Stimulated activated CD4-positive, alpha-beta T cell treated with anti-CD3 and anti-CD28 coated beads, Interleukin-12 subunit alpha, Interleukin-12 subunit beta, amount 100 ng/mL, for 4 hours (primary cell): Measurements from ENCODE around the gene NTSR1.
A peak's percentile ranks its signal among the peaks of the same experiment; 100 is the strongest.

Experiments used
- DNase-seq: peaks from one replicate; pipeline ENCODE4 v3.0.0-alpha.2; 2020

Gene NTSR1

GRCh38 chr20:62805711-62806382, 97.2 kb downstream of the NTSR1 start:
- DNase-seq = no peak

GRCh38 chr20:62806383-62807050, 97.9 kb downstream of the NTSR1 start:
- no peak for DNase-seq

GRCh38 chr20:62807444-62808210, 99.0 kb downstream of the NTSR1 start:
- DNase-seq = no peak

- DNase-seq = peak; percentile 76
Measured at GRCh38 chr20:62808211-62808865, 99.7 kb downstream of the NTSR1 start.

- no peak for DNase-seq
Measured at GRCh38 chr20:62809530-62810428, 101.1 kb downstream of the NTSR1 start.

GRCh38 chr20:62811320-62811719, 102.7 kb downstream of the NTSR1 start:
- no peak for DNase-seq

- no peak for DNase-seq
Measured at GRCh38 chr20:62811720-62812119, 103.1 kb downstream of the NTSR1 start.
